H1 (cell line): Measurements from ENCODE around the gene ALLC. TPM values are rescaled to one million over a fixed set of nuclear protein-coding genes. Genes with fewer than 3 reads are reported as not detected.

ENCODE experiments used
- CTCF ChIA-PET: fragments of 300-600 bp; sonication (Branson Sonifier 250); formaldehyde crosslinking; loops from one replicate; lab custom pipeline; 2021; ENCODE audit not compliant: partially characterized antibody; lab: Charles Lee
- POLR2A ChIA-PET: fragments of 300-600 bp; sonication (Branson Sonifier 250); formaldehyde crosslinking; loops from one replicate; lab custom pipeline; 2021; ENCODE audit warnings: inconsistent platforms; ENCODE audit not compliant: partially characterized antibody; lab: Charles Lee
- DNase-seq, 2 experiments: peaks; one replicate each; pipeline versions ENCODE4 v3.0.0 to v3.0.0-alpha.2; 2010 to 2022; ENCODE audit warnings: low spot score in 2 of 2, low read depth in 1 of 2, mixed read lengths in 1 of 2
- FAIRE-seq: peaks from 2 replicates; lab custom pipeline; 2011; peaks lifted over from hg19 to GRCh38; lab: Jason Lieb, UNC
- H2AFZ ChIP-seq: 2 replicates; pipeline ENCODE4 v1.8.1; 2012; ENCODE audit warnings: low read length, inconsistent platforms
- H2AK5ac ChIP-seq: 2 replicates; pipeline ENCODE4 v1.6.1; 2013; ENCODE audit warnings: low read depth, low read length
- H2BK120ac ChIP-seq: replicated peaks from 2 replicates; pipeline ENCODE3; 2013; ENCODE audit warnings: low read depth, low read length, inconsistent platforms
- H2BK12ac ChIP-seq: 2 replicates; pipeline ENCODE4 v1.6.1; 2013; ENCODE audit warnings: low read depth, low read length
- H2BK15ac ChIP-seq: 2 replicates; pipeline ENCODE4 v1.6.1; 2013; ENCODE audit warnings: low read length
- H2BK20ac ChIP-seq: 2 replicates; pipeline ENCODE4 v1.6.1; 2013; ENCODE audit warnings: low read length
- H2BK5ac ChIP-seq: 2 replicates; pipeline ENCODE4 v1.6.1; 2013; ENCODE audit warnings: low read depth, low read length
- H3K14ac ChIP-seq: 2 replicates; pipeline ENCODE4 v1.6.1; 2013; ENCODE audit warnings: inconsistent platforms; ENCODE audit not compliant: insufficient read length
- H3K18ac ChIP-seq: 2 replicates; pipeline ENCODE4 v1.6.1; 2013; ENCODE audit warnings: low read length; ENCODE audit errors: extremely low read depth
- H3K23ac ChIP-seq: 2 replicates; pipeline ENCODE4 v1.6.1; 2013; ENCODE audit warnings: inconsistent platforms; ENCODE audit not compliant: insufficient read length
- H3K23me2 ChIP-seq: 2 replicates; pipeline ENCODE4 v1.6.1; 2013; ENCODE audit warnings: low read depth, low read length
- H3K27ac ChIP-seq: 2 replicates; pipeline ENCODE4 v1.6.1; 2011; ENCODE audit warnings: low read depth, low read length, inconsistent platforms
- H3K27me3 ChIP-seq, 4 experiments: replicated peaks in 1 of 4; 1 replicate in 1 of 4; 2 replicates in 3 of 4; pipeline versions ENCODE4 v1.6.1 to v1.8.1; 2011 to 2013; ENCODE audit warnings: low read length in 3 of 4, mild to moderate bottlenecking in 3 of 4, inconsistent platforms in 2 of 4, mixed read lengths in 2 of 4, moderate library complexity in 1 of 4; ENCODE audit not compliant: control insufficient read depth in 3 of 4, insufficient read depth in 3 of 4; ENCODE audit errors: extremely low read depth in 1 of 4
- H3K36me3 ChIP-seq, 4 experiments: 2 replicates each; pipeline versions ENCODE4 v1.6.1 to v1.8.1; 2011 to 2013; ENCODE audit warnings: mild to moderate bottlenecking in 4 of 4, low read length in 3 of 4, moderate library complexity in 2 of 4, control low read depth in 1 of 4, inconsistent platforms in 1 of 4; ENCODE audit not compliant: insufficient read depth in 4 of 4, control insufficient read depth in 2 of 4
- H3K4ac ChIP-seq: replicated peaks from 2 replicates; pipeline ENCODE3; 2013; ENCODE audit warnings: low read length, low read depth, mixed read lengths, inconsistent platforms; ENCODE audit not compliant: insufficient read length
- H3K4me1 ChIP-seq, 4 experiments: replicated peaks in 1 of 4; 1 replicate in 1 of 4; 2 replicates in 3 of 4; pipeline versions ENCODE4 v1.6.1 to v1.8.1; 2011 to 2013; ENCODE audit warnings: low read length in 3 of 4, inconsistent platforms in 2 of 4, mixed read lengths in 1 of 4; ENCODE audit not compliant: insufficient read depth in 4 of 4, control insufficient read depth in 3 of 4
- H3K4me2 ChIP-seq, 2 experiments: 2 replicates each; pipeline versions ENCODE4 v1.6.1 to v1.8.1; 2011 to 2013; ENCODE audit warnings: low read depth in 2 of 2, low read length in 2 of 2, control low read depth in 1 of 2, inconsistent platforms in 1 of 2, mild to moderate bottlenecking in 1 of 2; ENCODE audit not compliant: insufficient read depth in 1 of 2
- H3K4me3 ChIP-seq, 4 experiments: fragments of 200-600, 300-600 bp in 1 of 4; sonication (generic), shearing (Covaris generic), sonication (Bioruptor Twin) in 1 of 4; 2 replicates each; pipeline versions ENCODE4 v1.5.1 to v1.8.1; 2011 to 2016; ENCODE audit warnings: low read length in 4 of 4, low read depth in 3 of 4, control low read depth in 2 of 4, inconsistent platforms in 2 of 4, mild to moderate bottlenecking in 2 of 4, mixed read lengths in 1 of 4, moderate library complexity in 1 of 4; ENCODE audit not compliant: insufficient read depth in 2 of 4; ENCODE audit errors: extremely low read depth in 1 of 4
- H3K56ac ChIP-seq: replicated peaks from 2 replicates; pipeline ENCODE3; 2013; ENCODE audit warnings: low read depth, mild to moderate bottlenecking, mixed read lengths, low read length, inconsistent platforms; ENCODE audit not compliant: insufficient read length
- H3K79me1 ChIP-seq: 2 replicates; pipeline ENCODE4 v1.6.1; 2013; ENCODE audit warnings: low read depth, low read length, control low read depth
- H3K79me2 ChIP-seq, 2 experiments: 2 replicates each; pipeline versions ENCODE4 v1.6.1 to v1.8.1; 2012 to 2013; ENCODE audit warnings: low read length in 2 of 2, mild to moderate bottlenecking in 2 of 2, inconsistent platforms in 1 of 2; ENCODE audit not compliant: insufficient read depth in 2 of 2, control insufficient read depth in 1 of 2
- H3K9ac ChIP-seq, 4 experiments: replicated peaks in 1 of 4; 1 replicate in 1 of 4; 2 replicates in 3 of 4; pipeline versions ENCODE4 v1.6.1 to v1.8.1; 2011 to 2013; ENCODE audit warnings: low read depth in 3 of 4, low read length in 3 of 4, control low read depth in 2 of 4, mild to moderate bottlenecking in 2 of 4, moderate library complexity in 2 of 4, inconsistent platforms in 1 of 4; ENCODE audit errors: extremely low read depth in 1 of 4
- H3K9me3 ChIP-seq, 2 experiments: 2 replicates each; pipeline versions ENCODE4 v1.6.1 to v1.8.1; 2012 to 2013; ENCODE audit warnings: mild to moderate bottlenecking in 2 of 2, moderate library complexity in 2 of 2, control low read depth in 1 of 2, inconsistent platforms in 1 of 2, low read depth in 1 of 2, low read length in 1 of 2, mixed read lengths in 1 of 2; ENCODE audit not compliant: insufficient read depth in 2 of 2
- H4K20me1 ChIP-seq, 2 experiments: replicated peaks in 1 of 2; 2 replicates each; pipeline versions ENCODE3 to v1.8.1; 2011 to 2013; ENCODE audit warnings: inconsistent platforms in 2 of 2, low read length in 2 of 2, mild to moderate bottlenecking in 1 of 2; ENCODE audit not compliant: insufficient read depth in 2 of 2, control insufficient read depth in 1 of 2
- H4K5ac ChIP-seq: 2 replicates; pipeline ENCODE4 v1.6.1; 2013; ENCODE audit warnings: low read length, low read depth, mixed read lengths, inconsistent platforms; ENCODE audit not compliant: insufficient read length
- H4K8ac ChIP-seq: 2 replicates; pipeline ENCODE4 v1.8.0; 2013; ENCODE audit warnings: mild to moderate bottlenecking, moderate library complexity, low read length, inconsistent platforms; ENCODE audit not compliant: insufficient read depth; ENCODE audit errors: extremely low read depth
- H4K91ac ChIP-seq: replicated peaks from 2 replicates; pipeline ENCODE3; 2013; ENCODE audit warnings: low read length, mixed read lengths, inconsistent platforms; ENCODE audit not compliant: insufficient read length
- ASH2L ChIP-seq: fragments of 200-600, 300-600 bp; sonication (generic); IDR thresholded peaks from one replicate; pipeline ENCODE4 v1.7.1; 2017; ENCODE audit warnings: low read length
- BRCA1 ChIP-seq: IDR thresholded peaks from 2 replicates; pipeline ENCODE4 v1.6.1; 2012; ENCODE audit warnings: low read depth, low read length, improper control_type of control experiment
- NRF1 ChIP-seq: IDR thresholded peaks from 2 replicates; pipeline ENCODE4 v1.6.1; 2011; ENCODE audit warnings: mild to moderate bottlenecking, low read depth, low read length, improper control_type of control experiment
- POLR2AphosphoS5 ChIP-seq: IDR thresholded peaks from 2 replicates; pipeline ENCODE4 v1.6.1; 2011; ENCODE audit warnings: low read depth, low read length
- SIX5 ChIP-seq: IDR thresholded peaks from 2 replicates; pipeline ENCODE4 v1.6.1; 2011; ENCODE audit warnings: mild to moderate bottlenecking, low read depth, low read length
- TCF12 ChIP-seq: IDR thresholded peaks from 2 replicates; pipeline ENCODE4 v1.6.1; 2011; ENCODE audit warnings: low read depth, mild to moderate bottlenecking, low read length
- ZNF274 ChIP-seq: IDR thresholded peaks from 2 replicates; pipeline ENCODE4 v1.7.0; 2012; ENCODE audit warnings: low read length, borderline replicate concordance; ENCODE audit errors: extremely low read depth
- WGBS, 2 experiments: shearing (Covaris generic) in 1 of 2; methylation state at CpG; one replicate each; pipeline versions ENCODE4 v1.1.6 to v1.1.7; 2013 to 2015; ENCODE audit warnings: low lambda C conversion rate in 2 of 2, mixed read lengths in 2 of 2, inconsistent platforms in 1 of 2, low coverage in 1 of 2, missing lambda C conversion rate in 1 of 2; ENCODE audit not compliant: insufficient replicate concordance in 2 of 2, insufficient coverage in 1 of 2, insufficient read length in 1 of 2; ENCODE audit errors: extremely low coverage in 1 of 2, missing lambda C conversion rate in 1 of 2; 5-methylcytosine and 5-hydroxymethylcytosine counted together
- polyA plus RNA-seq, 7 experiments: library from polyadenylated mRNA; depleted of rRNA in 3 of 7; stranded (reverse) in 5 of 7; unstranded in 2 of 7; fragments of >200 nt in 5 of 7; fragments of 200-250 nt in 2 of 7; gene quantifications; 1 replicate in 5 of 7; 2 replicates in 1 of 7; 4 replicates in 1 of 7; pipeline versions ENCODE4 v1.2.1 to v1.2.3, GENCODE V29; 2011 to 2013; ENCODE audit warnings: missing spikeins in 2 of 7, mixed read lengths in 2 of 7
- total RNA-seq: library from RNA; stranded (reverse); fragmentation: NEBNext Ultra II Directional; extraction: Animal tissue kit (Norgen Biotek cat#: 25700); gene quantifications from 2 replicates; pipeline ENCODE4 v1.2.1, GENCODE V29; 2021
- TF ChIP-seq, protein P1 (sequence below): IDR thresholded peaks from 2 replicates; pipeline ENCODE4 v1.6.1; 2012; ENCODE audit warnings: low read length, inconsistent platforms

The ALLC gene
- total and polyA plus RNA-seq, 2 of the 8 experiments (the other 6 are each of a cell fraction or from before 2014, with no cell fraction given) = not detected

DNA sequence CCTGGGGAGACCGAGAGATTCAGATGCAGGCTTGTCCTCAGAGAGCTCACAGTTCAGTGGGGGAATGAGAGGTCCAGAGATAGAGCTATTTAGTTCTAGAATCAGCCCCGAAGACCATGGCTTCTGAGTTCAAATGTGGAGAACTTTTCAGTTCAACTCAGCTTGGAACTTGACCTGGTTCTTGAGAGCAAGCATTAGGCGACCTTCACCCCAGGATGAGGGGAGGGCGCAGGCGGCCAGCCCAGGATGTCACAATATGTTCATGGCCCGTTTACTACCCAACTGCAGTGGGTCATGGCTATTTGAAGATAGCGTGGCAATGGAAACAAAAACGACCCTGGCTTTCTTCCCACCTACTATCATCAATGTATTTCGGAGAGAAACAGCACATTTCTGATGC, 79.1 kb downstream of the ALLC start:
- ChIA-PET POLR2A (interaction anchor here (0.5 kb wide), 1 partner anchor 205 kb away, joined by 3 read pairs; no protein-coding TSS in a partner anchor), CTCF (interaction anchor here (0.7 to 9.8 kb wide), 6 partner anchors 10 to 77 kb away, joined by 3 to 79 read pairs (median 4); no protein-coding TSS in a partner anchor)
- H3K9me3 ChIP-seq = peaks cover 0 to 4% of the 10 kb centered on the region in 2 experiments; a peak in 1 of 4 replicates
- H4K5ac ChIP-seq = no peak overlapping the region
- no peak overlapping the region for H3K14ac ChIP-seq
- no peak overlapping the region for H2BK5ac ChIP-seq
- no peaks in the 10 kb centered on the region for H3K23me2 ChIP-seq
- H3K79me1 ChIP-seq = no peaks in the 10 kb centered on the region
- no peak for TF ChIP-seq NRF1
- TF ChIP-seq, protein P1, sequence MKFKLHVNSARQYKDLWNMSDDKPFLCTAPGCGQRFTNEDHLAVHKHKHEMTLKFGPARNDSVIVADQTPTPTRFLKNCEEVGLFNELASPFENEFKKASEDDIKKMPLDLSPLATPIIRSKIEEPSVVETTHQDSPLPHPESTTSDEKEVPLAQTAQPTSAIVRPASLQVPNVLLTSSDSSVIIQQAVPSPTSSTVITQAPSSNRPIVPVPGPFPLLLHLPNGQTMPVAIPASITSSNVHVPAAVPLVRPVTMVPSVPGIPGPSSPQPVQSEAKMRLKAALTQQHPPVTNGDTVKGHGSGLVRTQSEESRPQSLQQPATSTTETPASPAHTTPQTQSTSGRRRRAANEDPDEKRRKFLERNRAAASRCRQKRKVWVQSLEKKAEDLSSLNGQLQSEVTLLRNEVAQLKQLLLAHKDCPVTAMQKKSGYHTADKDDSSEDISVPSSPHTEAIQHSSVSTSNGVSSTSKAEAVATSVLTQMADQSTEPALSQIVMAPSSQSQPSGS = no peak
- no peak for TF ChIP-seq ZNF274
- TF ChIP-seq SIX5 = no peak
- no peak for TF ChIP-seq POLR2AphosphoS5
- TF ChIP-seq ASH2L = no peak
- TF ChIP-seq TCF12 = no peak
- no peak for TF ChIP-seq BRCA1
- H3K4me1 ChIP-seq = no peaks in the 10 kb centered on the region
- H2BK15ac ChIP-seq = no peak overlapping the region
- no peak overlapping the region for H3K56ac ChIP-seq
- no peak overlapping the region for H4K91ac ChIP-seq
- no peak overlapping the region for H2BK120ac ChIP-seq
- H3K27ac ChIP-seq = no peak overlapping the region
- H3K23ac ChIP-seq = no peak overlapping the region
- H3K4ac ChIP-seq = no peak overlapping the region
- H3K18ac ChIP-seq = no peak overlapping the region
- H4K20me1 ChIP-seq = no peaks in the 10 kb centered on the region
- H3K4me2 ChIP-seq = no peak overlapping the region
- H3K36me3 ChIP-seq = no peaks in the 10 kb centered on the region
- FAIRE-seq = no peak
- H2BK12ac ChIP-seq = no peak overlapping the region
- H3K79me2 ChIP-seq = no peaks in the 10 kb centered on the region
- H4K8ac ChIP-seq = no peak overlapping the region
- no peak overlapping the region for H3K9ac ChIP-seq
- H2AFZ ChIP-seq = no peak overlapping the region
- no peak overlapping the region for H2AK5ac ChIP-seq
- H2BK20ac ChIP-seq = no peak overlapping the region
- no peaks in the 10 kb centered on the region; a peak in 1 of 7 replicates for H3K27me3 ChIP-seq
- 85% methylated on average over 9 of the region's 9 CpGs; no CpG with 5 or more reads in 1 of the 2 experiments for WGBS, 2 experiments
- H3K4me3 ChIP-seq = no peak overlapping the region
- DNase-seq = no peak
